ENCODE results near the gene PAGR1. TPM values are rescaled to one million over a fixed set of nuclear protein-coding genes. Genes with fewer than 3 reads are reported as not detected.
"Not testable (repeated sequence)": the region's sequence is repeated elsewhere in the genome, so short reads cannot be mapped to it uniquely, and the experiment has no call there.

The PAGR1 gene
- total RNA-seq, 1 donor from 2014 or later = 8.9 TPM

DNA sequence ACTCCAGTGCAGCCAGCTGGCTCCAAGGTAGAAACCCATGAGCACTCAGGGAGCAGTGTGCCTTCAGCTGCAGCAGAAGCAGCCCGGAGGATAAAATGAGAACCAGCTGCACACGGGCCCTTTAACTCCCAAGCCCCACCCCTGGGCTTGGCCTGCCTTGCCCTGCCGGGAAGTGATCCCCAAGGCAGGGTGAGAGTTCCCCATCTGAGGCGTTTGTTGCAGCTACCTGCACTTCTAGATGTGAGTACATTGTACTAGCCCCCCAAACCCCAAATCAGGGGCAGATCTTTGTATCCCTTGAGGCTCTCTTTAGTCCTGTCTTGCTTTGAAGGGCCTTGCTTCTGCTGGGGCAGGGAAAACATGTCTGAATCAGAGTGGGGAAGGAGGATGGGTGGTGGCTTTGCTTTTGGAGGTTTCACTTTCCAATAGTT, 4.3 kb downstream of the PAGR1 start, which contains the start of gene MVP:
Gene MVP (plus strand): TSS at position 192 of the 431 bp plus-strand sequence. CDS start 10,088 bp downstream, outside the sequence.
- H3K9me3 ChIP-seq (ENCODE audit: control insufficient read depth in 3 of 3, low read length in 3 of 3) = no peaks in the 10 kb centered on the region
- H3K9ac ChIP-seq (ENCODE audit: low read depth in 1 of 3, low read length in 3 of 3) = peak within 1 kb of the TSS; percentile 75 to 92 (median 88)
- H3K36me3 ChIP-seq (ENCODE audit: control insufficient read depth in 3 of 3, insufficient read depth in 3 of 3, low read length in 3 of 3) = peaks cover 14 to 17% (median 16%) of the 10 kb centered on the region in 3 donors
- H3K27me3 ChIP-seq (ENCODE audit: control insufficient read depth in 3 of 3, insufficient read depth in 3 of 3, low read length in 3 of 3) = no peaks in the 10 kb centered on the region
- peak within 1 kb of the TSS; percentile 85 to 94 (median 89) for H3K4me3 ChIP-seq (ENCODE audit: low read length in 3 of 3)
- H3K27ac ChIP-seq (ENCODE audit: low read depth, low read length) = peak within 1 kb of the TSS; percentile 93
- peaks cover 59 to 69% (median 63%) of the 10 kb centered on the region in 3 donors for H3K4me1 ChIP-seq (ENCODE audit: control insufficient read depth in 3 of 3, insufficient read depth in 3 of 3, low read length in 3 of 3)

DNA sequence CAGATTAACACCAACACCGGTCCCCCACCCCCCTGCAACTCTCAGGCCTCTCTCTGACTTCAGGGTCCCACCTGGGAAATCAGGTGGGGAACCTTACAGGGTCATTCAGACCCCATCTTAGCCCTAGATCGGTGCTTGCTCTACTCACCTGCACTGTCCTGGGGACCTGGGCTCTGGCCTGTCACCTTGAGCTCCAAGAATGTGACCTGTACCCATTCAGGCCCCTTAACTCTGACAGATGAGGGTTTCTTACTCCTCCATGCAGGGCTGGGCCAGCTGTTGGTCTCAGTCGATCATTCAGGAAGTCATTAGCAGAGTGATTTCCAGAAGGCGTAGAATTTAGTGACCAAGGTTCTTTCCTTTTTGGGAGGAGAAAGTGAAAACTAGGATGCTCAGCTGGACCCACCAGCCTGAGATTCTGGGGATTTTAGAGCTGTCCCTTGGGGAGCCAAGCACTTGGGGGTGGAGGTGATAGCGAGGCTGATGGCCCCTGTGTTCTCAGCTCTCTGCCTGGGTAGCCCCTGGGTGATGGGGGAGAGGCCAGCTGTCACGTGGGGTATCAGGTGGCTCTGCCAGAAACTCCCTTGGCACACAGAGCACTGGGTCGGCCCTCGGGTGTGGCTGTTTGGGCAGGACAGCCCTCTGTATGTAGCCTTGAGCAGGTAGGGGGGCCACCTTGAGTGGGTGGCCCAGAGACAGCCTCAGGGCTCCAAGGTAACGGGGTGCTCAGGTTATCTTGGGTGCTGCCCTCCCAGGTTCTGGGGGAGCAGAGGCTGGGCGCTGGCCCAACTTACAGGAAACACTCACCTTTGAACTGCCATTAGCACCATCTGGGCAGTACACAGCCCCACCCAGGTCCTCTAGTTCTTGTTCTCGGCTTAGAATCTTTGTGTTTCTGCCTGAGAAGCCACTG, 5.0 kb downstream of the PAGR1 start:
- peaks cover 65 to 75% (median 69%) of the 10 kb centered on the region in 3 donors for H3K4me1 ChIP-seq (ENCODE audit: control insufficient read depth in 3 of 3, insufficient read depth in 3 of 3, low read length in 3 of 3)
- H3K9me3 ChIP-seq (ENCODE audit: control insufficient read depth in 3 of 3, low read length in 3 of 3) = no peaks in the 10 kb centered on the region
- H3K27ac ChIP-seq (ENCODE audit: low read depth, low read length) = peak overlapping the region; percentile 93
- H3K27me3 ChIP-seq (ENCODE audit: control insufficient read depth in 3 of 3, insufficient read depth in 3 of 3, low read length in 3 of 3) = no peaks in the 10 kb centered on the region
- peak overlapping the region; percentile 85 to 94 (median 89) for H3K4me3 ChIP-seq (ENCODE audit: low read length in 3 of 3)
- H3K36me3 ChIP-seq (ENCODE audit: control insufficient read depth in 3 of 3, insufficient read depth in 3 of 3, low read length in 3 of 3) = peaks cover 14 to 17% (median 16%) of the 10 kb centered on the region in 3 donors
- peak overlapping the region; percentile 75 to 92 (median 88) for H3K9ac ChIP-seq (ENCODE audit: low read depth in 1 of 3, low read length in 3 of 3)

DNA sequence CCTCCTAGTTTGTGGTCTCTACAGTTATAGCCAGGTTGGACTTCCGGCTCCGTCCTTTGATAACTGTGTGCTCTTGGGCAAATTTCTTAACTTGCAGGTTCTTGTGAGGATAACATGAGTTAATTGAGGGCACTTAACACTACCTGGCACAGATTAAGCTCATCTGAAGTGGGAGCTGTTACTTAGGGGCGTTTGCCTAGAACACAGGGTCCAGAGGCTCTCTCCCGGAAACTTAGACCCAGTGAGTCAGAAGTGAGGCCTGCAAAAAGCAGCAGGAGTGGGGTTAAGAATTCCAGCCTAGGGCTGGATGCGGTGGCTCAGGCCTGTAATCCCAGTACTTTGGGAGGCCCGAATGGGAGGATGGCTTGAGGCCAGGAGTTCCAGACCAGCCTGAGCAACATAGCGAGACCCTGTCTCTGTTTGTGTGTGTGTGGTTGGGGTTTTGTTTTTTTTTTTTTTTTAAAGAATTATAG, 5.7 kb downstream of the PAGR1 start:
- peaks cover 14 to 17% (median 16%) of the 10 kb centered on the region in 3 donors for H3K36me3 ChIP-seq (ENCODE audit: control insufficient read depth in 3 of 3, insufficient read depth in 3 of 3, low read length in 3 of 3)
- H3K27me3 ChIP-seq (ENCODE audit: control insufficient read depth in 3 of 3, insufficient read depth in 3 of 3, low read length in 3 of 3) = no peaks in the 10 kb centered on the region
- H3K9ac ChIP-seq (ENCODE audit: low read depth in 1 of 3, low read length in 3 of 3) = peak overlapping the region; percentile 75 to 92 (median 88)
- no peaks in the 10 kb centered on the region for H3K9me3 ChIP-seq (ENCODE audit: control insufficient read depth in 3 of 3, low read length in 3 of 3)
- peak overlapping the region; percentile 93 for H3K27ac ChIP-seq (ENCODE audit: low read depth, low read length)
- peaks cover 67 to 74% (median 70%) of the 10 kb centered on the region in 3 donors for H3K4me1 ChIP-seq (ENCODE audit: control insufficient read depth in 3 of 3, insufficient read depth in 3 of 3, low read length in 3 of 3)
- H3K4me3 ChIP-seq (ENCODE audit: low read length in 3 of 3) = peak overlapping the region; percentile 85 to 94 (median 89)

DNA sequence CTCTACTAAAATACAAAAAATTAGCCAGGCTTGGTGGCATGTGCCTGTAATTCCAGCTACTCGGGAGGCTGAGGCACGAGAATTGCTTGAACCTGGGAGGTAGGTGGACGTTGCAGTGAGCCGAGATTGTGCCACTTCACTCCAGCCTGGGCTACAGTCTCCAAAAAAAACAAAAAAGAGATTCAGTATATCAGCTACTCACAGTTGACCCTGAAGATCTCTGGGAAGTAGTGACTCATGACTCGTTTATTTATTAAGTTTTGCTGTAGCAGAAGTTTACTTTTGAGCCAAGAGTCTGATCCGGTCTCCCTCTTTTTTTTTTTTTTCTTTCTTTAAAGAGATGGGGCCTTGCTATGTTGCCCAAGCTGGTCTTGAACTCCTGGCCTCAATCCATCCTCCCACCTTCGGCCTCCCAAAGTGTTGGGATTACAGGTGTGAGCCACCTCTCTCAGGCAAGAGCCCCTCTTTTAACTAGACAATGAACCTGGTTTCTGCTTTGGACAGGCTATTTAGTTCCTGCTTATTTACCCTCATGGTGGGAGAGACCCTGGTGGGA, 8.7 kb downstream of the PAGR1 start:
- peaks cover 0 to 2% (median 2%) of the 10 kb centered on the region in 3 donors for H3K36me3 ChIP-seq (ENCODE audit: control insufficient read depth in 3 of 3, insufficient read depth in 3 of 3, low read length in 3 of 3)
- peaks cover 52 to 60% (median 54%) of the 10 kb centered on the region in 3 donors for H3K4me1 ChIP-seq (ENCODE audit: control insufficient read depth in 3 of 3, insufficient read depth in 3 of 3, low read length in 3 of 3)
- peak overlapping the region in 1 of 3 donors; percentile 57 for H3K9ac ChIP-seq (ENCODE audit: low read depth in 1 of 3, low read length in 3 of 3)
- peak overlapping the region in 1 of 3 donors; percentile 56 for H3K4me3 ChIP-seq (ENCODE audit: low read length in 3 of 3)
- H3K9me3 ChIP-seq (ENCODE audit: control insufficient read depth in 3 of 3, low read length in 3 of 3) = no peaks in the 10 kb centered on the region
- peak overlapping the region; percentile 69 for H3K27ac ChIP-seq (ENCODE audit: low read depth, low read length)
- no peaks in the 10 kb centered on the region for H3K27me3 ChIP-seq (ENCODE audit: control insufficient read depth in 3 of 3, insufficient read depth in 3 of 3, low read length in 3 of 3)

DNA sequence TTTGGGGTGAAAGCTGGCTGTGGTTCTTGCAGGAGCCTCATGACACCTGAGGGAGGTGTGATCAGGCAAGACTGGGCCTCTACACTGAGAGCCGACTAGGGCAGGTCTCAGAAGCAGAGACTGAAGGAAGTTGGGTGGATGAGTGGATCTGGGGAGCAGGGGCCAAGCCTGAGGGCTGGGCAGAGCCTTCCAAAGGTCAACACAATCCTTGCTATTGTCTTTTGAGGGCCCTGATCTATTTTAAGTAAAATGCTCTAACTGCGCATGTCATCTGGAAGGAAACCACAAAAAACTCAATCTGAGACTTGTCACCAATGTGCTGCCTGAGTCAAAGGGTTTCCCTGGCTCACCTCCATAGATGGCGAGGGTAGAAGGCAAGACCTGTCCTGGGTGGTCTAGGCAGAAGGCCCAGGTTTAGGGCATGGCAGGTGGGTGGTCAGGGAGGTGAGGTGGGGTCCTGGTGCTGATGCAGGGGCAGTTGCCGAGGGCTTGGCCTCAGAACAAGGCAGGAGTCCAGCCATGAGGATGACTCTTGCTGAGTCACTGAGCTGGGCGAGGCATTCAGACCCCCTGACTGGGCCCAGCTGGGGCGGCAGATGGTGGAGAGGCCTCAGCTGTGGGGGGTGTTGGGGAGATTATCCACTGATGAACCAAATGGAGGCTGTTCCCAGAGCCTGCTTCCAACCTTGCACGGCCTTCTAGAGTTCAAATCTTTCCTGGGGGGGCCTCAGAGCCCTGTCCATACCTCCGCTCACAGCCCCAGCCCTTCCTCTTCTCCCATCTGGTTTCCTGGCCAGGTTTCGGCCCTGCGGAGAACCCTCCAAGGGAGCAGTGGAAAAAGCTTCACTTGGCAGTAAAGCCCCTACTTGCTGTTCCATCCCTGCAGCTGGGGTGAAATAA, 9.4 kb downstream of the PAGR1 start:
- H3K4me3 ChIP-seq (ENCODE audit: low read length in 3 of 3) = peak overlapping the region in 2 of 3 donors; percentile 35 to 56
- H3K27me3 ChIP-seq (ENCODE audit: control insufficient read depth in 3 of 3, insufficient read depth in 3 of 3, low read length in 3 of 3) = no peaks in the 10 kb centered on the region
- peak overlapping the region; percentile 69 for H3K27ac ChIP-seq (ENCODE audit: low read depth, low read length)
- peaks cover 0 to 5% (median 4%) of the 10 kb centered on the region in 3 donors for H3K36me3 ChIP-seq (ENCODE audit: control insufficient read depth in 3 of 3, insufficient read depth in 3 of 3, low read length in 3 of 3)
- no peaks in the 10 kb centered on the region for H3K9me3 ChIP-seq (ENCODE audit: control insufficient read depth in 3 of 3, low read length in 3 of 3)
- H3K9ac ChIP-seq (ENCODE audit: low read depth in 1 of 3, low read length in 3 of 3) = peak overlapping the region in 2 of 3 donors; percentile 50 to 57
- H3K4me1 ChIP-seq (ENCODE audit: control insufficient read depth in 3 of 3, insufficient read depth in 3 of 3, low read length in 3 of 3) = peaks cover 48 to 53% (median 49%) of the 10 kb centered on the region in 3 donors

DNA sequence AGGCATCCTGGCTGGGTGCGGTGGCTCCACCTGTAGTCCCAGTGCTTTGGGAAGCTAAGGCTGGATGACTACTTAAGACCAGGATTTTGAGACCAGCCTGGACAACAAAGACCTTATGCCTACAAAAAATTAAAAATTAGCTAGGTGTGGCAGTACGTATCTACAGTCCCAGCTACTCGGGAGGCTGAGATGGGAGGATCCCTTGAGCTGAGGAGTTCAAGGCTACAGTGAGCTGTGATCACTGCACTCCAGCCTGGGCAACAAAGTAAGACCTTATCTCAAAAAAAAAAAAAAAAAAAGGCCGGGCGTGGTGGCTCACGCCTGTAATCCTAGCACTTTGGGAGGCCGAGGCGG, 10.4 kb downstream of the PAGR1 start:
- no peak overlapping the region for H3K27ac ChIP-seq (ENCODE audit: low read depth, low read length)
- H3K9me3 ChIP-seq (ENCODE audit: control insufficient read depth in 3 of 3, low read length in 3 of 3) = no peaks in the 10 kb centered on the region
- H3K4me3 ChIP-seq (ENCODE audit: low read length in 3 of 3) = peak overlapping the region in 1 of 3 donors; percentile 15
- H3K9ac ChIP-seq (ENCODE audit: low read depth in 1 of 3, low read length in 3 of 3) = no peak overlapping the region
- peaks cover 0 to 9% (median 7%) of the 10 kb centered on the region in 3 donors for H3K36me3 ChIP-seq (ENCODE audit: control insufficient read depth in 3 of 3, insufficient read depth in 3 of 3, low read length in 3 of 3)
- no peaks in the 10 kb centered on the region for H3K27me3 ChIP-seq (ENCODE audit: control insufficient read depth in 3 of 3, insufficient read depth in 3 of 3, low read length in 3 of 3)
- H3K4me1 ChIP-seq (ENCODE audit: control insufficient read depth in 3 of 3, insufficient read depth in 3 of 3, low read length in 3 of 3) = peaks cover 38 to 46% (median 41%) of the 10 kb centered on the region in 3 donors

DNA sequence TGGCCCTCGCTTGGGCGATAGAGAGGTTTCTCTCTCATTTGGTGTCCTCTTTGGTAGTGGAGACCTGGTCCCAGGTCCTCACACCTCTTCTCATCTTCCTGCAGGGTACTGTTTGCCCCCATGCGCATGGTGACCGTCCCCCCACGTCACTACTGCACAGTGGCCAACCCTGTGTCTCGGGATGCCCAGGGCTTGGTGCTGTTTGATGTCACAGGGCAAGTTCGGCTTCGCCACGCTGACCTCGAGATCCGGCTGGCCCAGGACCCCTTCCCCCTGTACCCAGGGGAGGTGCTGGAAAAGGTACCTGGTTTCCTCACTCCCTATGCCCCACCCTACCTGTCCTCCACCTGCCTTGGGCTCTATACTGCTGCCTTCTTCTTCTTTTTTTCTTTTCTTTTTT, 14.8 kb downstream of the PAGR1 start:
- Histone ChIP-seq H3K4me1 (ENCODE audit: control insufficient read depth in 3 of 3, insufficient read depth in 3 of 3, low read length in 3 of 3) (peaks cover 8 to 14% (median 14%) of the 10 kb centered on the region in 3 donors), H3K9ac (ENCODE audit: low read depth in 1 of 3, low read length in 3 of 3) (no peak overlapping the region), H3K27ac (ENCODE audit: low read depth, low read length) (no peak overlapping the region), H3K36me3 (ENCODE audit: control insufficient read depth in 3 of 3, insufficient read depth in 3 of 3, low read length in 3 of 3) (peaks cover 17 to 26% (median 24%) of the 10 kb centered on the region in 3 donors), H3K27me3 (ENCODE audit: control insufficient read depth in 3 of 3, insufficient read depth in 3 of 3, low read length in 3 of 3) (no peaks in the 10 kb centered on the region), H3K9me3 (ENCODE audit: control insufficient read depth in 3 of 3, low read length in 3 of 3) (no peaks in the 10 kb centered on the region), H3K4me3 (ENCODE audit: low read length in 3 of 3) (no peak overlapping the region)

DNA sequence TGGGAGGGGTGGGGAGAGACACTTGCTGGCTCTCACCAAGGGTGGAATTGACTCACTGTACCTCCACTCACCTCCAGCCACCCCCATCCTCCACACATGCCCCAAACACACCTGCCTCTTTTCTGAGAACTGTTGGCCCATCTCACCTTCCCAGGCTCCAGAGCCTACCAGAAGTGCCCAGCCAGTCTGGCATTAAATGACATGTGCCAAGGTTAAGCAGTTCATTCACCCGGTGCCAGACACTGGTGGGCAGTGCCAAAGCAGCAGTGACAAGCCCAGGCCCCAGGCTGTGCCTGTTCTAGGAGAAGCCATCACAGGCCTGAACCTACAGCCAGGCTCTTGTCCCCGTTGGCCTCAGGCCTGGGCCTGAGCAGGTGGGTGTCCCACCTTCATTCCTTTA, 15.5 kb downstream of the PAGR1 start:
- Histone ChIP-seq H3K9me3 (ENCODE audit: control insufficient read depth in 3 of 3, low read length in 3 of 3) (no peaks in the 10 kb centered on the region), H3K9ac (ENCODE audit: low read depth in 1 of 3, low read length in 3 of 3) (no peak overlapping the region), H3K4me1 (ENCODE audit: control insufficient read depth in 3 of 3, insufficient read depth in 3 of 3, low read length in 3 of 3) (peaks cover 3 to 8% (median 8%) of the 10 kb centered on the region in 3 donors), H3K4me3 (ENCODE audit: low read length in 3 of 3) (no peak overlapping the region), H3K27ac (ENCODE audit: low read depth, low read length) (no peak overlapping the region), H3K36me3 (ENCODE audit: control insufficient read depth in 3 of 3, insufficient read depth in 3 of 3, low read length in 3 of 3) (peaks cover 19 to 27% (median 26%) of the 10 kb centered on the region in 3 donors), H3K27me3 (ENCODE audit: control insufficient read depth in 3 of 3, insufficient read depth in 3 of 3, low read length in 3 of 3) (no peaks in the 10 kb centered on the region)

DNA sequence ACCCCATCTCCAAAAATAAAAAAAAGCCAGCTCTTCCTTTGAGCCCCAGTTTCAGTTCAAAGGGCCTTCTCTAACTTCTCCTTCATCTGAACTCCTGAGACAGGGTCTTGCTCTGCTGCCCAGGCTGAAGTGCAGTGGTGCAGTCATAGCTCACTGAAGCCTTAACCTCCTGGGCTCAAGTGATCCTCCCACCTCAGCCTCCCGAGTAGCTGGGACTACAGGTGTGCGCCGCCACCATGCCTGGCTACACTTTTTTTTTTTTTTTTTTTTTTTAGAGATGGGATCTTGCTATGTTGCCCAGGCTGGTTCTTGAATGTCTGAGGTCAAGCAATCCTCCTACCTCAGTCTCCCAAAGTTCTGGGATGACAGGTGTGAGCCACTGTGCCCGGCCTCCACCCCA, 17.3 kb downstream of the PAGR1 start:
- H3K27me3 ChIP-seq (ENCODE audit: control insufficient read depth in 3 of 3, insufficient read depth in 3 of 3, low read length in 3 of 3); H3K4me3 ChIP-seq (ENCODE audit: low read length in 3 of 3); H3K9ac ChIP-seq (ENCODE audit: low read depth in 1 of 3, low read length in 3 of 3); H3K4me1 ChIP-seq (ENCODE audit: control insufficient read depth in 3 of 3, insufficient read depth in 3 of 3, low read length in 3 of 3); H3K9me3 ChIP-seq (ENCODE audit: control insufficient read depth in 3 of 3, low read length in 3 of 3); H3K27ac ChIP-seq (ENCODE audit: low read depth, low read length): not testable (repeated sequence)
- H3K36me3 ChIP-seq (ENCODE audit: control insufficient read depth in 3 of 3, insufficient read depth in 3 of 3, low read length in 3 of 3) = peaks cover 29 to 42% (median 41%) of the 10 kb centered on the region in 3 donors
